ENCODE measurements around the gene PTBP1. TPM values are rescaled to one million over a fixed set of nuclear protein-coding genes. Genes with fewer than 3 reads are reported as not detected.
"Not testable (repeated sequence)": the region's sequence is repeated elsewhere in the genome, so short reads cannot be mapped to it uniquely, and the experiment has no call there.

Gene PTBP1
- total and polyA plus RNA-seq, 7 experiments from 2014 or later: 113 to 524 (median 322) TPM

DNA sequence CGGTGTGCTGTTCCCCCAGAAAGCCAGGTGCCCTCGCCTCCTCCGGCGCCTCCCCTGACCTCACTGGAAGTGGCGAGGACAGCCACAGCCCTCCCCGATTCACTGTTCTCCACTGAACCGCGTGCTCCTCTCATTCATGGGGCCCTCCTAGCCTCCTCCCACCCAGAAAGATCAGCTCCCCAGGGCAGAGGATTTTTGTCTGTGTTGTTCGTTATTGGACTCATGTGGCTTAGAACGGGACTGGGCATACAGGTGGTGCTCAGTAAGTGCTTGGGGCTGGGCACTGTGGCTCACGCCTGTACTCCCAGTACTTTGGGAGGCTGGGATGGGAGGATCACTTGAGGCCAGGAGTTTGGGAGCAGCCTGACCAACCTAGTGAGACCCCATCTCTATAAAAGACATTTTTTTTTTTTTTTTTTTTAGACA, 47.3 kb downstream of the PTBP1 start:
- peak overlapping the region in 1 of 9 donors; percentile 56 for H3K27ac Mint-ChIP-seq
- peaks cover 0 to 8% (median 4%) of the 10 kb centered on the region in 7 donors for H3K4me1 Mint-ChIP-seq
- ChIA-PET POLR2A (no interaction called here), CTCF (no interaction called here)
- DNase-seq (no peak), ATAC-seq (peak; percentile 26)
- H3K27me3 Mint-ChIP-seq: peaks cover 22 to 43% (median 36%) of the 10 kb centered on the region in 5 donors
- Histone ChIP-seq H3K4me3 (ENCODE audit: low read length) (no peak overlapping the region), H3K9me3 (ENCODE audit: control insufficient read depth in 2 of 3, low read length in 3 of 3) (no peaks in the 10 kb centered on the region), H3K4me1 (ENCODE audit: control insufficient read depth in 2 of 2, insufficient read depth in 2 of 2, low read length in 2 of 2) (no peaks in the 10 kb centered on the region), H3K36me3 (ENCODE audit: control insufficient read depth in 2 of 3, insufficient read depth in 3 of 3, low read length in 3 of 3) (no peaks in the 10 kb centered on the region), H3K27ac (ENCODE audit: low read depth, low read length) (no peak overlapping the region), H3K27me3 (ENCODE audit: control insufficient read depth in 2 of 2, insufficient read depth in 2 of 2, low read length in 2 of 2) (peaks cover 2 to 25% of the 10 kb centered on the region in 2 donors)
- H3K4me3 Mint-ChIP-seq: peak overlapping the region in 4 of 10 donors; percentile 10 to 71 (median 35)
- peaks cover 0 to 3% (median 0%) of the 10 kb centered on the region in 5 donors for H3K36me3 Mint-ChIP-seq
- intact Hi-C loops (cut with micrococcal nuclease): no loop called here
- H3K9me3 Mint-ChIP-seq: peaks cover 0 to 6% (median 0%) of the 10 kb centered on the region in 11 donors

DNA sequence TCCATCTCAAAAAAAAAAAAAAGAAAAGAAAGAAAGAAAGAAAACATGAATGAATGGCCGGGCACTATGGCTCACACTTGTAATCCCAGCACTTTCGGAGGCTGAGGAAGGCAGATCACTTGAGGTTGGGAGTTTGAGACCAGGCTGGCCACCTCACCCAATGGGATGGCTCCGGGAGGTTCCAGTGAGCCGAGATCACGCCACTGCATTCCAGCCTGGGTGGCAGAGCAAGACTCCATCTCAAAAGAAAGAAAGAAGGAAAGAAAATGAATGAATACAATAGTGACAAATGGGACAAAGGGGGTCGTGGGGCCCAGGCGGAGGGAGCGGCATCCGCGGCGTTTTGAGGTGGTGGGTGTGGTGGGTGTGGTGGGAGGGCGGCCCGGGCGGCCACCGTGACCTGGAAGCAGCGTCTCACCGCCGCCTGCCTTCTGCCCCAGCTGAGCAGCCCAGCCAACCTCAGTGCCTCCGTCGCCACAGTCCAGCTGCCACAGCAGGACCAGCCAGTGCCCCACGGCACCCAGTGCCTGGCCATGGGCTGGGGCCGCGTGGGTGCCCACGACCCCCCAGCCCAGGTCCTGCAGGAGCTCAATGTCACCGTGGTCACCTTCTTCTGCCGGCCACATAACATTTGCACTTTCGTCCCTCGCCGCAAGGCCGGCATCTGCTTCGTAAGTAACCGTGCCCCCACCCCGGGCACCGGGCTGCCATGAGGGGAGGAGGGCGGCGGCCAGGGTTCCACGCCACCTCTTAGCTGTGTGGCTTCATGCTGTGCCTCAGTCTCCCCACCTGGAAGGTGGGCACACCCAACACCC, 48.7 kb downstream of the PTBP1 start:
- Mint-ChIP-seq H3K36me3 (peaks cover 0 to 3% (median 0%) of the 10 kb centered on the region in 5 donors), H3K9me3 (peaks cover 0 to 6% (median 0%) of the 10 kb centered on the region in 11 donors), H3K27ac (no peak overlapping the region), H3K4me1 (peaks cover 0 to 8% (median 4%) of the 10 kb centered on the region in 7 donors), H3K4me3 (no peak overlapping the region), H3K27me3 (peaks cover 23 to 51% (median 40%) of the 10 kb centered on the region in 5 donors)
- Histone ChIP-seq H3K4me1 (ENCODE audit: control insufficient read depth in 2 of 2, insufficient read depth in 2 of 2, low read length in 2 of 2) (no peaks in the 10 kb centered on the region), H3K4me3 (ENCODE audit: low read length) (no peak overlapping the region), H3K9me3 (ENCODE audit: control insufficient read depth in 2 of 3, low read length in 3 of 3) (no peaks in the 10 kb centered on the region), H3K36me3 (ENCODE audit: control insufficient read depth in 2 of 3, insufficient read depth in 3 of 3, low read length in 3 of 3) (no peaks in the 10 kb centered on the region), H3K27ac (ENCODE audit: low read depth, low read length) (no peak overlapping the region), H3K27me3 (ENCODE audit: control insufficient read depth in 2 of 2, insufficient read depth in 2 of 2, low read length in 2 of 2) (peaks cover 2 to 25% of the 10 kb centered on the region in 2 donors)
- POLR2A ChIA-PET: interaction anchor here (0.6 kb wide), 1 partner anchor 511 kb away, joined by 3 read pairs; no protein-coding TSS in a partner anchor
- CTCF ChIA-PET: no interaction called here
- intact Hi-C loops (cut with micrococcal nuclease): no loop called here
- no peak for DNase-seq
- no peak for ATAC-seq

DNA sequence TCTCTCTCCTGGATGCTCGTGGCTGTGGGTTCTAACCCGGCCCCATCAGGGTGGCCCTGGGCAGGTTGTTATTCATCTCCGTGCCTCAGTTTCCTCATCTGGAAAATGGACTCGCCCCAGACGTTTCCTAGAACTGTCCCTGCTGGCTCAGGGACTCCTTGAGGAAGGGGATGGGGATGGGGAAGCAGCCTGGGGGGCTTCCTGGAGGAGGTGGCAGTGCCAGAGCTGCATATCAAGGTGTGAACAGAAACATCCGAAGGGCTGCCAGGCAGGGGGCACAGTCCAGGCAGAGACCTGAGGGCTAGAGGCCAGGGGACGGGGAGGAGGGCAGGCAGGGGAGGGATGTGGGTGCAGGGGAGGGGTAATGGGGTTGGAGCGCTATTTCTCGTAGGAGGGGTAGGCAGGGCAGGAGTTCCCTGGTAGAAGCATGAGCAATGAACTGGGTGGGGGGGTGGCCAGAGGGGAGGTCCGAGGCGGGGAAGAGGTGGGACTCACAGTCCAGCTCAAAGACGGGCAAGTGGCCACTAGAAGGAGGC, 51.2 kb downstream of the PTBP1 start:
- ATAC-seq: no peak
- Mint-ChIP-seq H3K36me3 (peaks cover 0 to 3% (median 0%) of the 10 kb centered on the region in 5 donors), H3K4me1 (peaks cover 0 to 4% (median 0%) of the 10 kb centered on the region in 7 donors), H3K27ac (no peak overlapping the region), H3K27me3 (peaks cover 13 to 44% (median 30%) of the 10 kb centered on the region in 5 donors), H3K4me3 (no peak overlapping the region), H3K9me3 (peaks cover 0 to 2% (median 0%) of the 10 kb centered on the region in 11 donors)
- intact Hi-C loops (cut with micrococcal nuclease): no loop called here
- Histone ChIP-seq H3K4me3 (ENCODE audit: low read length) (no peak overlapping the region), H3K27me3 (ENCODE audit: control insufficient read depth in 2 of 2, insufficient read depth in 2 of 2, low read length in 2 of 2) (peaks cover 2 to 17% of the 10 kb centered on the region in 2 donors), H3K27ac (ENCODE audit: low read depth, low read length) (no peak overlapping the region), H3K4me1 (ENCODE audit: control insufficient read depth in 2 of 2, insufficient read depth in 2 of 2, low read length in 2 of 2) (no peaks in the 10 kb centered on the region), H3K9me3 (ENCODE audit: control insufficient read depth in 2 of 3, low read length in 3 of 3) (no peaks in the 10 kb centered on the region), H3K36me3 (ENCODE audit: control insufficient read depth in 2 of 3, insufficient read depth in 3 of 3, low read length in 3 of 3) (no peaks in the 10 kb centered on the region)
- no peak for DNase-seq
- ChIA-PET POLR2A (no interaction called here), CTCF (interaction anchor here (1.1 kb wide), 1 partner anchor 153 kb away, joined by 3 read pairs; no protein-coding TSS in a partner anchor)

DNA sequence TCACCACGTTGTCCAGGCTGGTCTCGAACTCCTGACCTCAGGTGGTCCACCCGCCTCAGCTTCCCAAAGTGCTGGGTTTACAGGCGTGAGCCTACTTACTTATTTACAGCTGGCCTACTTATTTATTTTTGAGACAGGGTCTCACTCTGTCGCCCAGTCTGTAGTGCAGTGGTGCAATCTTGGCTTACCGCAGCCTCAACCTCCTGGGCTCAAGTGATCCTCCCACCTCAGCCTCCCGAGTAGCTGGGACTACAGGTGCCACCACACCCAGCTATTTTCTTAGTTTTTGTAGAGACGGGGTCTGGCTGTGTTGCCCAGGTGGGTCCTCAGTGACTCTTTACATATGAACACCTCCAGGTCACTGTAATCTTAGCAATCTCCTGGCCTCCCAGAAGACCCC, 51.9 kb downstream of the PTBP1 start:
- CTCF ChIA-PET: interaction anchor here (1.1 kb wide), 1 partner anchor 152 kb away, joined by 3 read pairs; no protein-coding TSS in a partner anchor
- H3K4me3 Mint-ChIP-seq; intact Hi-C loops (cut with micrococcal nuclease); H3K4me1 Mint-ChIP-seq; H3K36me3 Mint-ChIP-seq; POLR2A ChIA-PET; ATAC-seq; H3K9me3 ChIP-seq (ENCODE audit: control insufficient read depth in 2 of 3, low read length in 3 of 3); H3K27ac Mint-ChIP-seq; H3K4me1 ChIP-seq (ENCODE audit: control insufficient read depth in 2 of 2, insufficient read depth in 2 of 2, low read length in 2 of 2); H3K9me3 Mint-ChIP-seq; H3K36me3 ChIP-seq (ENCODE audit: control insufficient read depth in 2 of 3, insufficient read depth in 3 of 3, low read length in 3 of 3); H3K4me3 ChIP-seq (ENCODE audit: low read length); H3K27ac ChIP-seq (ENCODE audit: low read depth, low read length); DNase-seq: not testable (repeated sequence)
- peaks cover 0 to 15% of the 10 kb centered on the region in 2 donors for H3K27me3 ChIP-seq (ENCODE audit: control insufficient read depth in 2 of 2, insufficient read depth in 2 of 2, low read length in 2 of 2)
- H3K27me3 Mint-ChIP-seq: peaks cover 17 to 44% (median 30%) of the 10 kb centered on the region in 5 donors

DNA sequence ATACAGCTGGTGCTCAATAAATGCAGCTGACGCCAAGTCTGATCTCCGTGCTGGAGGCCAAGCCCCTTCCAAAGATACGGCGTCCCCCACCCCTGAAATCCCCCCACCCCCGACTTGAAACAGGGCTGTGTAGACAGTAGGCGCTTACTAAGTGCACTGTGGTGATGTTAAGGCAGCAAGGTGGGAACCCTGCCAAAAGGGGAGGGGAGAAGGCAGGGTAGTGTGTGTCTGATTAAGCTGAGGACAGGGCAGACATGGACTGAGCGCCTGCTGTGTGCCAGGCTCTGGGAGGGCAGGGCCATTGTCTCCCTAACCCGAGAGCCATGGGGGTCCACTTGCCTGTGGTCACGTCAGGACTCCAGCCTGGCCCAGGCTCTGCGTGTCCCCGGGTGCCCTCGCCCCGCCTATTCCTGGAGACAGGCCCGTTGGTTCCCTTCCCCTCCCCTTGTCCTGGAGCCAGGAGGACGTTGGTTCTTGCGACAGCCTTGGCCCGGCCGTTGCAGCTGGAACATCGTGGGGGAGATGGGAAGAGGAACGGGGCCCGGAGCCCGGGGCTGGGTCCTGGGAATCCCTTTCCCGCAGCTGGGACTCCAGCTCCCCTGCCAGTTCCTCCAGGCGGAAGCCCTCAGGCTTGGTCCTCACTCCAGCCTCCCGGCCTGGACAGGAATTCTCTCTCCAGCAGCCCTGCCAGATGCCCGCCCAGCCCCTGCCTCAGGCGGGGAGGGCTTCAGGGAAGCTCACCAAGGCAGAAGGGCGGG, 53.1 kb downstream of the PTBP1 start:
- H3K27me3 ChIP-seq (ENCODE audit: control insufficient read depth in 2 of 2, insufficient read depth in 2 of 2, low read length in 2 of 2): peaks cover 0 to 15% of the 10 kb centered on the region in 2 donors
- H3K27me3 Mint-ChIP-seq: peaks cover 14 to 34% (median 21%) of the 10 kb centered on the region in 5 donors
- DNase-seq (no peak), ATAC-seq (peak; percentile 31)
- no peak overlapping the region for H3K27ac Mint-ChIP-seq
- no peak overlapping the region for H3K4me3 ChIP-seq (ENCODE audit: low read length)
- H3K27ac ChIP-seq (ENCODE audit: low read depth, low read length): no peak overlapping the region
- no peak overlapping the region for H3K4me3 Mint-ChIP-seq
- H3K36me3 ChIP-seq (ENCODE audit: control insufficient read depth in 2 of 3, insufficient read depth in 3 of 3, low read length in 3 of 3): no peaks in the 10 kb centered on the region
- H3K9me3 Mint-ChIP-seq: peaks cover 0 to 2% (median 0%) of the 10 kb centered on the region in 11 donors
- intact Hi-C loops (cut with micrococcal nuclease): no loop called here
- no peaks in the 10 kb centered on the region for H3K4me1 ChIP-seq (ENCODE audit: control insufficient read depth in 2 of 2, insufficient read depth in 2 of 2, low read length in 2 of 2)
- CTCF ChIA-PET: interaction anchor here (0.7 to 0.9 kb wide), 2 partner anchors 81 to 279 kb away, joined by 3 to 9 read pairs; no protein-coding TSS in a partner anchor
- no peaks in the 10 kb centered on the region for H3K36me3 Mint-ChIP-seq
- H3K4me1 Mint-ChIP-seq: no peaks in the 10 kb centered on the region
- H3K9me3 ChIP-seq (ENCODE audit: control insufficient read depth in 2 of 3, low read length in 3 of 3): no peaks in the 10 kb centered on the region
- POLR2A ChIA-PET: no interaction called here

DNA sequence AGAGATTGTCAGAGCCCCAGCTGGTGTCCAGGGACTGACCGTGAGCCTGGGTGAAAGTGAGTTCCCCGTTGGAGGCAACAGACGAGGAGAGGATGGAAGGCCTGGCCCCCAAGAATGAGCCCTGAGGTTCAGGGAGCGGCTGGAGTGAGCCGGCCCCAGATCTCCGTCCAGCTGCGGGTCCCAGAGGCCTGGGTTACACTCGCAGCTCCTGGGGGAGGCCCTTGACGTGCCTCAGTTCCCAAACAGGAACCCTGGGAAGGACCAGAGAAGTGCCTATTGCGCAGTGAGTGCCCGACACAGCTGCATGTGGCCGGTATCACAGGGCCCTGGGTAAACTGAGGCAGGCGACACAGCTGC, 53.7 kb downstream of the PTBP1 start:
- no peaks in the 10 kb centered on the region for H3K9me3 Mint-ChIP-seq
- H3K27me3 Mint-ChIP-seq: peaks cover 14 to 29% (median 16%) of the 10 kb centered on the region in 5 donors
- no peaks in the 10 kb centered on the region for H3K9me3 ChIP-seq (ENCODE audit: control insufficient read depth in 2 of 3, low read length in 3 of 3)
- H3K36me3 Mint-ChIP-seq: no peaks in the 10 kb centered on the region
- intact Hi-C loops (cut with micrococcal nuclease): no loop called here
- H3K27ac Mint-ChIP-seq: no peak overlapping the region
- ATAC-seq: peak; percentile 8
- H3K4me3 Mint-ChIP-seq: no peak overlapping the region
- H3K4me1 ChIP-seq (ENCODE audit: control insufficient read depth in 2 of 2, insufficient read depth in 2 of 2, low read length in 2 of 2): no peaks in the 10 kb centered on the region
- peaks cover 0 to 11% of the 10 kb centered on the region in 2 donors for H3K27me3 ChIP-seq (ENCODE audit: control insufficient read depth in 2 of 2, insufficient read depth in 2 of 2, low read length in 2 of 2)
- CTCF ChIA-PET: no interaction called here
- H3K4me1 Mint-ChIP-seq: no peaks in the 10 kb centered on the region
- no peak overlapping the region for H3K27ac ChIP-seq (ENCODE audit: low read depth, low read length)
- H3K4me3 ChIP-seq (ENCODE audit: low read length): no peak overlapping the region
- POLR2A ChIA-PET: no interaction called here
- H3K36me3 ChIP-seq (ENCODE audit: control insufficient read depth in 2 of 3, insufficient read depth in 3 of 3, low read length in 3 of 3): no peaks in the 10 kb centered on the region
- no peak for DNase-seq
